Measurements from ENCODE around the gene FA2H.

The FA2H gene

DNA sequence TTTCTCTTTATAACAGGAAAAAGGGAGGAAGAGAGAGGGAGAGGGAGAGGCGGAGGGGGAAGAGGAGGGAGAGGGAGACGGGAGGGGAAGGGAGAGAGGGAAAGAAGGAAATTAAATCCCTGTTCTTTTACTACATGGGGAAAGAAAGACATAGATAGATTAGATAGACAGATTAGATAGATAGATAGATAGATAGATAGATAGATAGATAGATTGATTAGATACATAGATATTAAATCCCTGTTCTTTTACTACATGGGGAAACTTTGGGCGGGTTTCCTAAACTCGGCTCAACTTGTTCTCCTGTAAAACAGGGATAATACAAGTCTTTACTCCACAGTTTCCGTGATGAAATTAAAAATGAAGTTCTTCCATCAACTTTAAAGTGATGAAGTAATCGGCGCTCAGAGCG lies 108.6 kb downstream of the FA2H start:
- H3K9me3 Mint-ChIP-seq = no peaks in the 10 kb centered on the region
- no peak for ATAC-seq
- peak overlapping the region; percentile 89 for H3K4me3 Mint-ChIP-seq
- peaks cover 36% of the 10 kb centered on the region for H3K4me1 Mint-ChIP-seq
- H3K36me3 Mint-ChIP-seq = peaks cover 26% of the 10 kb centered on the region
- H3K27me3 Mint-ChIP-seq = no peaks in the 10 kb centered on the region
- peak overlapping the region; percentile 92 for H3K27ac Mint-ChIP-seq
